GM23248 (cell line): ENCODE measurements around the gene BAG2. TPM values are rescaled to one million over a fixed set of nuclear protein-coding genes. Genes with fewer than 3 reads are reported as not detected.

Experiments
- DNase-seq: peaks from one replicate; pipeline ENCODE4 v3.0.0-alpha.2; 2015
- H2AFZ ChIP-seq: fragments of 200-600 bp; sonication (generic); 2 replicates; pipeline ENCODE4 v1.6.1; 2016; ENCODE audit warnings: antibody characterized with exemption
- H3F3A ChIP-seq: fragments of 200-600 bp; sonication (generic); 2 replicates; pipeline ENCODE4 v1.6.1; 2016; ENCODE audit warnings: mild to moderate bottlenecking, antibody characterized with exemption, mixed run types; ENCODE audit not compliant: insufficient read depth
- H3K27ac ChIP-seq: fragments of 200-600 bp; sonication (generic); 2 replicates; pipeline ENCODE4 v1.5.1; 2016; ENCODE audit warnings: mild to moderate bottlenecking
- H3K27me3 ChIP-seq: fragments of 200-600 bp; sonication (generic); replicated peaks from 2 replicates; pipeline ENCODE4 v1.6.1; 2016; ENCODE audit warnings: mild to moderate bottlenecking; ENCODE audit not compliant: insufficient read depth
- H3K36me3 ChIP-seq: fragments of 200-600 bp; sonication (generic); 2 replicates; pipeline ENCODE4 v1.6.1; 2016; ENCODE audit warnings: low read depth, mild to moderate bottlenecking
- H3K4me1 ChIP-seq: fragments of 200-600 bp; sonication (generic); 2 replicates; pipeline ENCODE4 v1.6.1; 2016; ENCODE audit warnings: mild to moderate bottlenecking; ENCODE audit not compliant: insufficient read depth
- H3K4me2 ChIP-seq: fragments of 200-600 bp; sonication (generic); one replicate; pipeline ENCODE4 v1.6.1; 2016; ENCODE audit warnings: mild to moderate bottlenecking; ENCODE audit not compliant: unreplicated experiment
- H3K4me3 ChIP-seq: fragments of 200-600 bp; sonication (generic); 2 replicates; pipeline ENCODE4 v1.5.1; 2016; ENCODE audit warnings: mild to moderate bottlenecking
- H3K79me2 ChIP-seq: fragments of 200-600 bp; sonication (generic); 2 replicates; pipeline ENCODE4 v1.6.1; 2016; ENCODE audit warnings: mild to moderate bottlenecking; ENCODE audit not compliant: insufficient read depth
- H3K9ac ChIP-seq: fragments of 200-600 bp; sonication (generic); 2 replicates; pipeline ENCODE4 v1.6.1; 2016; ENCODE audit warnings: mild to moderate bottlenecking
- H3K9me2 ChIP-seq: fragments of 200-600 bp; sonication (generic); 2 replicates; pipeline ENCODE4 v1.6.1; 2016; ENCODE audit warnings: mixed run types, mild to moderate bottlenecking, moderate library complexity; ENCODE audit not compliant: insufficient read depth
- H3K9me3 ChIP-seq: fragments of 200-600 bp; sonication (generic); one replicate; pipeline ENCODE4 v1.6.1; 2017; ENCODE audit warnings: low read depth
- H4K20me1 ChIP-seq: fragments of 200-600 bp; sonication (generic); 2 replicates; pipeline ENCODE4 v1.6.0; 2016; ENCODE audit not compliant: insufficient read depth
- EZH2 ChIP-seq: fragments of 200-600 bp; sonication (generic); IDR thresholded peaks from 2 replicates; pipeline ENCODE4 v1.6.1; 2018; ENCODE audit warnings: antibody characterized with exemption, mild to moderate bottlenecking; ENCODE audit not compliant: insufficient read depth, poor library complexity, severe bottlenecking
- EZH2phosphoT487 ChIP-seq: fragments of 200-600 bp; sonication (generic); IDR thresholded peaks from 2 replicates; pipeline ENCODE4 v1.6.1; 2018; ENCODE audit warnings: antibody characterized with exemption, moderate library complexity, mild to moderate bottlenecking, low read depth; ENCODE audit not compliant: insufficient read depth
- WGBS, 2 experiments: methylation state at CpG; one replicate each; pipeline ENCODE4 v1.1.6; 2015 to 2017; ENCODE audit warnings: low lambda C conversion rate in 2 of 2, low coverage in 1 of 2; ENCODE audit errors: missing lambda C conversion rate in 2 of 2; 5-methylcytosine and 5-hydroxymethylcytosine counted together
- in situ Hi-C: fragments of 300-500 bp; cut with MboI; formaldehyde crosslinking; loops from 2 replicates; pipeline ENCODE4 v1.15.0; 2020
- polyA plus RNA-seq: library from polyadenylated mRNA; unstranded; fragments of >200 nt; fragmentation: Nextera tagmentation; extraction: Ambion mirVana; gene quantifications from 2 replicates; pipeline ENCODE4 v1.2.1, GENCODE V29; 2016
- total RNA-seq: library from RNA; depleted of rRNA; stranded (reverse); fragments of >200 nt; shearing (Covaris generic); gene quantifications from 2 replicates; pipeline ENCODE4 v1.2.3, GENCODE V29; 2014; rRNA removed

BAG2 gene
- total and polyA plus RNA-seq, 2 experiments from 2014 or later: 33.4 to 40.1 TPM

DNA sequence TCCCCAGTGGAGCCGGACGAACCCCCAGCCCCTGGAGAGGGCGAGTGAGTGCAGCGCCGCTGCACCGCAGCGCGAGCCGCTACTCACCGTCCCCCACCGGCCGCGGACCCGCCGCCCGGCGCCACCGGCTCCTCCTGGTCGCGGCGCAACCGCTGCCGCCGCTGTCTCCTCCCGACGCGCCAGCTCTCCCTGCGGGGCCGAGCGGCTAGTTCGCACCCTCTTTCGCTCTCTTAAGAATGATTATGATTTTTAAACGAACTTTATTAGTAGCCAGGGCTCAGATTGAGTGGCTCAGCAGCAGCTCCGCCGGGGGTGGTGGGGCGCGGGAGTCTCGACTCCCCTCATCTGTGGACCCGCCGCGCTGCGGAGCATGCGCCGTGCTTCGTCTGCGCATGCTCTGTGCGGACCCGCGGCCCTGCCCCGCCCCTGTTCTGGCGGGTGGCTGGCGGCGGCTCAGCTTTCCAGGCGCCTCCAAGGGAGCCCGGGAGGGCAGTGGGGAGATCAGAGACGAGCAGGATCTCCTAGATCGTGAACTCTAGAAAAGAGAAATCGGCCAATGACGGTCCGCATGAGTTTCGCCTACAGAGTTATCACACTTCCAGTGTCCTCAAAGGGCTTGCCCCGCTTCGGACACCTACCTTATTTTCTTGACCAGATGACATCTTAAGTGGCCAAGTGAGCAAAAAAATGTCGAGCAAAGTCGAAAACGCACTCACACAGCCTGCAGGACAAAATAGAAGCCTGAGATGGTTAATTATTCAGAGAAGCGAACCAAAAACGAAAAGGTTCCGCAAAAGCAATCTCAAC, 50.0 kb downstream of the BAG2 start, which contains the start of gene RAB23:
Gene RAB23 (minus strand): TSS at position 372 of the 807 bp plus-strand sequence. CDS start 11,927 bp downstream, outside the sequence.
- in situ Hi-C loops: no loop called here
- H4K20me1 ChIP-seq: no peaks in the 10 kb centered on the region
- peak within 1 kb of the TSS; percentile 93 for H2AFZ ChIP-seq
- peak within 1 kb of the TSS; percentile 98 for H3K4me2 ChIP-seq
- H3K4me3 ChIP-seq: peak within 1 kb of the TSS; percentile 92
- H3K27me3 ChIP-seq: no peaks in the 10 kb centered on the region
- no peaks in the 10 kb centered on the region for H3K36me3 ChIP-seq
- peak; percentile 89 for DNase-seq
- no peak for TF ChIP-seq EZH2phosphoT487
- 1 to 2% methylated on average over 45 to 67 of the region's 69 CpGs for WGBS, 2 experiments
- H3K4me1 ChIP-seq: peaks cover 37% of the 10 kb centered on the region
- H3K27ac ChIP-seq: peak within 1 kb of the TSS; percentile 78
- no peaks in the 10 kb centered on the region for H3K9me3 ChIP-seq
- peaks cover 60% of the 10 kb centered on the region; the same call in 1 of the 2 replicates for H3F3A ChIP-seq
- H3K9me2 ChIP-seq: no peaks in the 10 kb centered on the region
- H3K9ac ChIP-seq: peak within 1 kb of the TSS; percentile 85
- peaks cover 61% of the 10 kb centered on the region for H3K79me2 ChIP-seq

- no peaks in the 10 kb centered on the region for H3K9me2 ChIP-seq
- no peaks in the 10 kb centered on the region for H3K27me3 ChIP-seq
- no peaks in the 10 kb centered on the region for H4K20me1 ChIP-seq
- peak overlapping the region; percentile 93 for H2AFZ ChIP-seq
- H3K4me3 ChIP-seq: peak overlapping the region; percentile 92
- H3K79me2 ChIP-seq: peaks cover 55% of the 10 kb centered on the region
- peak overlapping the region; percentile 85 for H3K9ac ChIP-seq
- H3K36me3 ChIP-seq: no peaks in the 10 kb centered on the region
- in situ Hi-C loops: no loop called here
- no peak for DNase-seq
- H3K27ac ChIP-seq: peak overlapping the region; percentile 78
- WGBS, 2 experiments: 82 to 84% methylated on average over 5 of the region's 5 CpGs
- no peaks in the 10 kb centered on the region for H3K9me3 ChIP-seq
- H3K4me2 ChIP-seq: peak overlapping the region; percentile 98
- H3F3A ChIP-seq: peaks cover 58% of the 10 kb centered on the region; the same call in 1 of the 2 replicates
- no peak for TF ChIP-seq EZH2
- TF ChIP-seq EZH2phosphoT487: no peak
- peaks cover 34% of the 10 kb centered on the region for H3K4me1 ChIP-seq
Measured at GRCh38 chr6:57222743-57223077, 50.6 kb downstream of the BAG2 start.

DNA sequence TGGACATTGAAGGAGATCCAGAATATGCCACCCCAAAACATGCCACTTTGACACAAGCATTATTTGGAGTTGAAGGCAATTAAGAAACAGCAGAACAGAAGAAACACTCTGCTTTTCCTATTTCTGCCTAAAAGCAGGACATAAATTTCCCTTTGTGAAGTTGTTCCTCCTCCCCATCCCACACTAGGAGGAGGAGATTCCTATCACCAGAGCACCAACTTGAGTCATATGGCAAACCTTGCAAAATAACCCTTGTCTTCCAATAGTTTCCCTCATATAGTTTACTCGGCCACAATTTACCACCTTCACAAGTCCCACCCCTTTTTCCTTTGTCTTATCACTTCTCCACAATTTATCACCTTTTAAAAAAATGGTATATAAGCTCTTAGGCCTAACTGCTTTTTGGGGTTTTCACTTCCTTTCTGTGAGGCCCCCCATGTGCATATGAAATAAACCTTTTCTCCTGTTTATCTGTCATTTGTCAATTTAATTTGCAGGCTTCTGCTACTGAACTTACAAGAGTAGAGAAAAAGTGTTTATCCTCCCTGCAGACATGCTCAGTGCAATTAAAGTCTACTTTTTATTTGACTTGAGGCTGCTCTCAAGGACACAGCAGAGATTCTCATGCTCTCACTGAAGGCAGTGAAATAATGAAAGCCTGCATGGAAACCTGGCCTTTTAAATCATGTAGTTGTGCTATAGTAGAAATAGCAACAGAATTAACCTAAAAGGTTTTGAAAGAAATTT, 52.8 kb downstream of the BAG2 start:
- no peaks in the 10 kb centered on the region for H3K9me3 ChIP-seq
- H3K9me2 ChIP-seq: no peaks in the 10 kb centered on the region
- H3K4me1 ChIP-seq: peaks cover 22% of the 10 kb centered on the region
- H3K36me3 ChIP-seq: no peaks in the 10 kb centered on the region
- TF ChIP-seq EZH2phosphoT487 (no peak), EZH2 (no peak)
- H3K9ac ChIP-seq: no peak overlapping the region
- peak overlapping the region; percentile 52 for H2AFZ ChIP-seq
- no peaks in the 10 kb centered on the region for H3K27me3 ChIP-seq
- peaks cover 40% of the 10 kb centered on the region; the same call in 1 of the 2 replicates for H3F3A ChIP-seq
- H3K79me2 ChIP-seq: peaks cover 33% of the 10 kb centered on the region
- H3K4me3 ChIP-seq: no peak overlapping the region; the same call in 1 of the 2 replicates
- DNase-seq: peak; percentile 85
- WGBS, 2 experiments: 6 to 7% methylated on average over 1 of the region's 1 CpG
- in situ Hi-C loops: no loop called here
- peak overlapping the region; percentile 44 for H3K27ac ChIP-seq
- H3K4me2 ChIP-seq: peak overlapping the region; percentile 65
- H4K20me1 ChIP-seq: no peaks in the 10 kb centered on the region

GRCh38 chr6:57226221-57226620, 54.1 kb downstream of the BAG2 start:
- H3K4me1 ChIP-seq: peaks cover 22% of the 10 kb centered on the region
- H3K9me2 ChIP-seq: no peaks in the 10 kb centered on the region
- peak overlapping the region; percentile 16; the same call in 1 of the 2 replicates for H2AFZ ChIP-seq
- no peaks in the 10 kb centered on the region for H3K9me3 ChIP-seq
- H4K20me1 ChIP-seq: no peaks in the 10 kb centered on the region
- no peaks in the 10 kb centered on the region for H3K27me3 ChIP-seq
- no peak for TF ChIP-seq EZH2
- no peak for TF ChIP-seq EZH2phosphoT487
- H3K79me2 ChIP-seq: peaks cover 20% of the 10 kb centered on the region
- no peaks in the 10 kb centered on the region for H3K36me3 ChIP-seq
- peaks cover 30% of the 10 kb centered on the region; the same call in 1 of the 2 replicates for H3F3A ChIP-seq
- WGBS, 2 experiments: 74 to 82% methylated on average over 2 of the region's 2 CpGs
- H3K9ac ChIP-seq: no peak overlapping the region
- DNase-seq: no peak
- no peak overlapping the region for H3K4me2 ChIP-seq
- no peak overlapping the region for H3K27ac ChIP-seq
- in situ Hi-C loops: no loop called here
- H3K4me3 ChIP-seq: no peak overlapping the region

Other genes starting within 250 kb of the BAG2 start
- 20.6 and 24.6 TPM in 2 replicates for gene BEND6, start 217.2 kb upstream of the BAG2 start, total RNA-seq
- 22.5 and 25.1 TPM in 2 replicates for gene BEND6, start 217.2 kb upstream of the BAG2 start, polyA plus RNA-seq
- 11.8 and 12.9 TPM in 2 replicates for gene KIAA1586, start 125.6 kb upstream of the BAG2 start, total RNA-seq
- 18.6 and 19.0 TPM in 2 replicates for gene KIAA1586, start 125.6 kb upstream of the BAG2 start, polyA plus RNA-seq
- 39.0 and 42.4 TPM in 2 replicates for gene ZNF451, start 82.1 kb upstream of the BAG2 start, total RNA-seq
- 19.9 and 20.1 TPM in 2 replicates for gene ZNF451, start 82.1 kb upstream of the BAG2 start, polyA plus RNA-seq
- gene RAB23, start 50.0 kb downstream of the BAG2 start, total RNA-seq: 78.6 and 81.7 TPM in 2 replicates
- 46.9 and 49.1 TPM in 2 replicates for gene RAB23, start 50.0 kb downstream of the BAG2 start, polyA plus RNA-seq
- gene PRIM2, start 145.3 kb downstream of the BAG2 start, total RNA-seq: 51.2 and 61.3 TPM in 2 replicates
- 27.9 and 30.6 TPM in 2 replicates for gene PRIM2, start 145.3 kb downstream of the BAG2 start, polyA plus RNA-seq